HepG2 (cell line): ENCODE measurements around the gene DDRGK1. TPM values are rescaled to one million over a fixed set of nuclear protein-coding genes. Genes with fewer than 3 reads are reported as not detected.

ENCODE experiments used
- ATRX ChIP-seq: sonication (generic); formaldehyde crosslinking; IDR thresholded peaks from 2 replicates; pipeline ENCODE4 v1.4.0; 2020; ENCODE audit warnings: missing genetic modification reagents, borderline replicate concordance
- MAZ ChIP-seq, 2 experiments: sonication (generic) in 1 of 2; formaldehyde crosslinking in 1 of 2; IDR thresholded peaks; 2 replicates each; pipeline versions ENCODE4 v1.5.0 to v1.6.1; 2012 to 2020; ENCODE audit warnings: low read depth in 2 of 2, mild to moderate bottlenecking in 2 of 2, borderline replicate concordance in 1 of 2, improper control_type of control experiment in 1 of 2, low read length in 1 of 2, missing genetic modification reagents in 1 of 2, moderate library complexity in 1 of 2
- TOPORS ChIP-seq: sonication (generic); formaldehyde crosslinking; IDR thresholded peaks from 2 replicates; pipeline ENCODE4 v1.8.0; 2023; ENCODE audit warnings: mild to moderate bottlenecking, missing genetic modification reagents
- YEATS2 ChIP-seq: sonication (generic); formaldehyde crosslinking; IDR thresholded peaks from 2 replicates; pipeline ENCODE4 v1.4.0; 2020; ENCODE audit warnings: missing genetic modification reagents, borderline replicate concordance
- ZBTB2 ChIP-seq: sonication (generic); formaldehyde crosslinking; IDR thresholded peaks from 2 replicates; pipeline ENCODE4 v1.8.0; 2022; ENCODE audit warnings: low read depth, missing genetic modification reagents
- ZNF280D ChIP-seq: sonication (generic); formaldehyde crosslinking; IDR thresholded peaks from 2 replicates; pipeline ENCODE4 v1.5.1; 2020; ENCODE audit warnings: mild to moderate bottlenecking, missing genetic modification reagents
- ZNF282 ChIP-seq: fragments of 450-650 bp; IDR thresholded peaks from 2 replicates; pipeline ENCODE4 v1.6.1; 2018; ENCODE audit not compliant: partially characterized antibody
- ZNF367 ChIP-seq: sonication (generic); formaldehyde crosslinking; IDR thresholded peaks from 2 replicates; pipeline ENCODE4 v1.4.0; 2020; ENCODE audit warnings: missing genetic modification reagents, borderline replicate concordance
- ZNF44 ChIP-seq: sonication (generic); formaldehyde crosslinking; IDR thresholded peaks from 2 replicates; pipeline ENCODE4 v1.5.1; 2020; ENCODE audit warnings: mild to moderate bottlenecking, missing genetic modification reagents
- ZNF530 ChIP-seq: sonication (generic); formaldehyde crosslinking; IDR thresholded peaks from 2 replicates; pipeline ENCODE4 v1.5.0; 2020; ENCODE audit warnings: low read depth, mild to moderate bottlenecking, missing genetic modification reagents
- ZNF547 ChIP-seq: sonication (generic); formaldehyde crosslinking; IDR thresholded peaks from 2 replicates; pipeline ENCODE4 v1.5.1; 2020; ENCODE audit warnings: mild to moderate bottlenecking, missing genetic modification reagents
- ZNF569 ChIP-seq: sonication (generic); formaldehyde crosslinking; IDR thresholded peaks from 2 replicates; pipeline ENCODE4 v1.5.0; 2020; ENCODE audit warnings: mild to moderate bottlenecking, missing genetic modification reagents, moderate library complexity, borderline replicate concordance
- ZNF615 ChIP-seq: sonication (generic); formaldehyde crosslinking; IDR thresholded peaks from 2 replicates; pipeline ENCODE4 v1.5.0; 2020; ENCODE audit warnings: mild to moderate bottlenecking, missing genetic modification reagents, borderline replicate concordance
- ZNF660 ChIP-seq: sonication (generic); formaldehyde crosslinking; IDR thresholded peaks from 2 replicates; pipeline ENCODE4 v1.5.1; 2020; ENCODE audit warnings: mild to moderate bottlenecking, low read depth, missing genetic modification reagents, borderline replicate concordance
- ZNF766 ChIP-seq: sonication (generic); formaldehyde crosslinking; IDR thresholded peaks from 2 replicates; pipeline ENCODE4 v1.5.0; 2020; ENCODE audit warnings: missing genetic modification reagents, borderline replicate concordance
- ZNF883 ChIP-seq: sonication (generic); formaldehyde crosslinking; IDR thresholded peaks from 2 replicates; pipeline ENCODE4 v1.5.1; 2020; ENCODE audit warnings: mild to moderate bottlenecking, missing genetic modification reagents; ENCODE audit errors: not compliant biosample characterization
- ZXDC ChIP-seq: sonication (generic); formaldehyde crosslinking; IDR thresholded peaks from 2 replicates; pipeline ENCODE4 v1.5.0; 2020; ENCODE audit warnings: mild to moderate bottlenecking, missing genetic modification reagents
- polyA plus RNA-seq, 8 experiments: library from polyadenylated mRNA; depleted of rRNA in 3 of 8; stranded (reverse) in 7 of 8; unstranded in 1 of 8; fragments of >200 nt; fragmentation: Illumina TruSeq in 4 of 8; extraction: Trizol in 4 of 8; gene quantifications; 2 replicates each; pipeline versions ENCODE4 v1.2.1 to v1.2.3, GENCODE V29; 2011 to 2016; ENCODE audit warnings: low read depth in 4 of 8, missing spikeins in 1 of 8, mixed read lengths in 1 of 8; ENCODE audit not compliant: insufficient read depth in 1 of 8
- total RNA-seq, 5 experiments: library from RNA; depleted of rRNA; stranded (reverse); fragments of >200 nt; fragmentation: Illumina TruSeq; extraction: Trizol; gene quantifications; 2 replicates each; pipeline ENCODE4 v1.2.3, GENCODE V29; 2016; ENCODE audit warnings: low read depth in 1 of 5

The DDRGK1 gene
- total and polyA plus RNA-seq, 2 of the 13 experiments (the other 11 are each of a cell fraction or from before 2014, with no cell fraction given) = 96.7 to 149 TPM

GRCh38 chr20:3222635-3223600 lies 18.4 kb upstream of the DDRGK1 start (continued):
- TF ChIP-seq ZNF280D (CRISPR knock-in tag) = peak; percentile 94; the same call in 1 of the 2 replicates
- no peak for TF ChIP-seq ZNF282
- peak; percentile 78; the same call in 1 of the 2 replicates for TF ChIP-seq YEATS2 (CRISPR knock-in tag)
- no peak for TF ChIP-seq ZNF569 (CRISPR knock-in tag)
- TF ChIP-seq TOPORS (CRISPR knock-in tag) = peak; percentile 86
- peak; percentile 83 for TF ChIP-seq ZNF883 (CRISPR knock-in tag)
- no peak for TF ChIP-seq ZXDC
- peak; percentile 96 for TF ChIP-seq MAZ (IDR thresholded peaks at IDR 0.05; ENCODE audit: borderline replicate concordance, low read depth, low read length)
- peak; percentile 100 for TF ChIP-seq MAZ (CRISPR knock-in tag; IDR thresholded peaks at IDR 0.05; ENCODE audit: low read depth)
- no peak for TF ChIP-seq ZBTB2 (CRISPR knock-in tag)
- peak; percentile 87; the same call in 1 of the 2 replicates for TF ChIP-seq ZNF367 (CRISPR knock-in tag)
- no peak; the same call in 1 of the 2 replicates for TF ChIP-seq ZNF660 (CRISPR knock-in tag)
- TF ChIP-seq ZNF766 = no peak; the same call in 1 of the 2 replicates
- TF ChIP-seq ZNF547 = peak; percentile 95
- TF ChIP-seq ZNF615 (CRISPR knock-in tag) = peak; percentile 16; the same call in 1 of the 2 replicates
- peak; percentile 92 for TF ChIP-seq ZNF44
- TF ChIP-seq ATRX = no peak
- TF ChIP-seq ZNF530 (CRISPR knock-in tag) = no peak
